SIG-M5 treated with dmso at 0.1 percent for 504 hours (cell line): ENCODE results near the gene SLC38A7.
"Not testable (repeated sequence)": the region's sequence is repeated elsewhere in the genome, so short reads cannot be mapped to it uniquely, and the experiment has no call there.

Experiments used
- DNase-seq: peaks from one replicate; lab custom pipeline; 2025; ENCODE audit not compliant: unreplicated experiment; lab: John Stamatoyannopoulos, UW

Gene SLC38A7

GRCh38 chr16:58679763-58680162 lies 4.8 kb downstream of the SLC38A7 start:
- DNase-seq = no peak

- DNase-seq = peak; percentile 19
Measured at GRCh38 chr16:58678716-58679115, 5.9 kb downstream of the SLC38A7 start.

DNA sequence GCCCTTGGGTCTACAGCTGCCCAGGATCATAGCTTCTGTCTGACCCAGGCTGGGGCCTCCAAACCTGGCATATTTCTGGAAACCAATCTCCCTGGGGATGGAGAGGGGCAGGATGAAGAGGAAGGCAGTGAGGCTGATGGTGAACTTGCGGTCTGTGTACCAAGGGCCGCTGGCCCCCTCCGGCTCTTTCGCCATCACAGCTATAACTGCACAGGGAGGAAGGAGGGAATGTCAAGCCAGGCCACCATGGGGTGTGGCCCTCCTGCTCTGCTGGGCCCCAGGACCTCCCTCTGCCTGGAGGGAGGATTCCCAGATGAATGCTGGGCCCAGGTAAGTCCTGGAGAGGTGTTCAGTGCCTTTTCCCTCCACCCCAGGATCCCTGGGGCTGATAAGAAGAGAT lies 6.3 kb downstream of the SLC38A7 start:
- DNase-seq = no peak

DNA sequence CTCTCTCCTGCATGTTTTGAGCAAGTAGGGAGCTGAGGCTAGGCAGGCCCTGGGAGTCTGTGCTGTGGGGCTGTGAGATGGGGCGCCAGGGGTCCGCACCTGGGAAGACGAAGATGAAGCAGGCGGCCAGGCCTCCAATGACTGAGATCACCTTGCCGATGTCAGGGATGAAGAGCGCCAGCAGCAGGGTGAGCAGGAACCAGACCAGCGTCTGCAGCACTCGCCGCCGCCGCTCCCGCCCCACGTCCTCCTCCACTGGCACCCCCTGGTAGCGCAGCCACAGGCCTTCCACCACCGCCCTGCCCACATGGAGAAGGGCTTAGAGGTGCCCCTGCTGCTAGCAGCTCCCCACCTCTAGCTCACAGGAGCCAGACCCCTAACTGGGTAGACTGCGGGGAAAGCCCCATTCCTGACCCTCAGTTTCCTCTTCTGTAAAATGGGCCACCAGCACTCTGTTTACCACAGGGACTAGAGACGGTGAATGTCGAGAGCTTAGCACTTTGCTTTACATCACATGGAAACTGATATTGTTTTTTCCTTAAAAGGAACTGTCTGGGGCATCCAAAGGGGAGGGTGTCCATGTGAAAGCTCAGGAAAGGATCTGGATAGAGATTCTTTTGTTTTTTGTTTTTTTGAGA lies 13.5 kb downstream of the SLC38A7 start:
- DNase-seq = no peak

- no peak for DNase-seq
Measured at GRCh38 chr16:58670177-58670576, 14.4 kb downstream of the SLC38A7 start.

GRCh38 chr16:58665200-58665599 lies 19.4 kb downstream of the SLC38A7 start:
- DNase-seq = no peak

DNA sequence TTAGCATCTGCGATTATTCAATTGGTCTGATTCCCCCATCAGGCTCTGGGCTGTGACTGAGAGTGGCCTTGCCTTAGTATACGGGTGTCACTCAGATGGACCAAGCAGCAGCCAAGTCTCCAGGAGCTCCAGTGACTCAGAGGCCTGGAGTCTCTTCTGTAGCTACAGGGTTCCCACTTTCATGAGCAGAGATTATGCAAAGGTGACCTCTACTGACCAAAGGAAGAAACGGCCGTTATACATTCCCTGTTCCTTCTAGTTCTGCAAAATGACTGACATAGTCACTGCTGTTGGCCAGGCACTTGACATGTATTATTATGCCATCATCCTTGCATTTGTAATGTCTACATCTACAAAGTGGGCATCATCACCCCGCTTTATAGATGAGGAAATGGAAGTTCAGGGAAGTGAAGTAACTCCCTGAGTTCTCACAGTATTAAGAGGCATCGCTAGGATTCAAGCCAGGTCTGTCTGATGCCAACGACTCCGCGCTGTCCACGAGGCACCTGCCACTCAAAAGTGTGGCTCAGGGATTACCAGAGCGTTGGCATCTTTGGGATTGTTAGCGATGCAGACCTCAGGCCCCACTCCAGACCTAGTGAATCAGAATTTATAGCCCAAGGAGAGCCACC lies 23.3 kb downstream of the SLC38A7 start:
- peak; percentile 72 for DNase-seq

GRCh38 chr16:58659911-58660310 lies 24.7 kb downstream of the SLC38A7 start:
- not testable (repeated sequence) for DNase-seq

DNA sequence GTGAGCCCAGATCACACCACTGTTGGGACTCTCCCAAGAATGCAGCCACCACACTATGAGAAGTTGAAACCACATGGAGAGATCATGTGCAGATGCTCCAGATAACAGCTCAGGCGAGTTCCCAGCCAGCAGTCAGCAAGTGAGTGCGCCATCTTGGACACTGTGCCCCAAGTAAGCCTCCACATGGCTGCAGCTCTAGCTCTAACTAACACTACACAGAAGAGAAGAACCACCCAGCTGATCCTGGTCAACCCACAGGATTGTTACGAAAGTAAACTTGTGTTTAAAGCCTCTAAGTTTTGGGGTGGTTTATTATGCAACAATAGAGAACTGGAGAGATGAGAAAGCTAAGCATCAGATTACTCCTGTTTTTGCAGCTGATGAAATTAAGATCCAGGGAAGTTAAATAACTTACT lies 25.8 kb downstream of the SLC38A7 start:
- DNase-seq = peak; percentile 77

GRCh38 chr16:58656899-58657298 lies 27.7 kb downstream of the SLC38A7 start:
- no peak for DNase-seq

GRCh38 chr16:58655215-58655596 lies 29.4 kb downstream of the SLC38A7 start:
- no peak for DNase-seq

DNA sequence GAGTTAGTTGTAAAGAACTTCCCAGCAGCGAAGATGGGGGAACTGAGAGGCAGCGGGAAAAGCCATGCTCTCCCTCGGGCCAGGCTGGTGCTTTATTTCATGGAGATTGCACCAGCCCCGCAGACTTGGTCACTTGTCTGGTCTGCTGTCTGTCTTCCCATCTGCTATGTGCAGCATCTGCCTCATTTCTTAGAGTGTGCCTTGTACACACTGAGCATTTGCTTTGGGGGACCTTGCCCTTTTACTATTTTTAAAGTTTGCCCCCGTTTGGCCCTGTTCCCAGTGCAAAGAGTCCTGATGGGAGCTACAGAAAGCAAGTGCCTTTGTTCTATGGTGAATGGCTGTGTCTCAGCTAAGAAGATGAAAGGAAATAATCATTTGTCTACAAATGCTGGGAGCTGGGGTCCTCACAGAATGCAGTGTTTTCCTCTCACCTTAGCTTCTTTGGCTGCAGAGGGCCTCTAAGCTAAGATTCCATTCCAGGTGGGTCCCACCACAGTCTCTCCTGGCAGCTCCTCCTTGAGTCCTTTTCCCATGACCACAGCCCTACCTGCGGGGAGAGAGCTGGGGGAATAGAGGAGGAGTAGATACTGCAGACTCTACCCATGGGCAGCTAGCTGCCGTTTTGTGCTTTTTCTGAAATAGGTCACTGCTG lies 29.9 kb downstream of the SLC38A7 start:
- no peak for DNase-seq

GRCh38 chr16:58652741-58653140 lies 31.8 kb downstream of the SLC38A7 start:
- no peak for DNase-seq

- DNase-seq = no peak
Measured at GRCh38 chr16:58651965-58652348, 32.6 kb downstream of the SLC38A7 start.

- DNase-seq = no peak
Measured at GRCh38 chr16:58649707-58650106, 34.9 kb downstream of the SLC38A7 start.

DNA sequence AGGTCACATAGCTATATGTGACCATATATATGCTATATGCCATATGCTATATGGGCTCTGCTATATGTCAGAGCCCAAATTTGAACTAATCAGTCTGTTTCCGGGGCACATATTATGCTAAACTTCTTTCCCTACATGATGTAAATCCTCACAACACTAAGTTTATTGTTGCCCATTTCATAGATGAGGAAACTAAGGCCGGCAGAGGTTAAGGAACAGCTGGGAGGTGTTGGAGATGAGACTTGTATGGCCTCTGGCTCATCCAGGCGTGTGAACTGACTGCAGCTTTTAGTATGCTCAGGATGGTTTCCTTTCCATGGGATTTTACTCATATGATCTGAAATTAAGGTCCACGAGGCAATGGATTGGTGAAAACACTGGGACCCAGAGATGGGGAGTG lies 37.5 kb downstream of the SLC38A7 start:
- no peak for DNase-seq

DNA sequence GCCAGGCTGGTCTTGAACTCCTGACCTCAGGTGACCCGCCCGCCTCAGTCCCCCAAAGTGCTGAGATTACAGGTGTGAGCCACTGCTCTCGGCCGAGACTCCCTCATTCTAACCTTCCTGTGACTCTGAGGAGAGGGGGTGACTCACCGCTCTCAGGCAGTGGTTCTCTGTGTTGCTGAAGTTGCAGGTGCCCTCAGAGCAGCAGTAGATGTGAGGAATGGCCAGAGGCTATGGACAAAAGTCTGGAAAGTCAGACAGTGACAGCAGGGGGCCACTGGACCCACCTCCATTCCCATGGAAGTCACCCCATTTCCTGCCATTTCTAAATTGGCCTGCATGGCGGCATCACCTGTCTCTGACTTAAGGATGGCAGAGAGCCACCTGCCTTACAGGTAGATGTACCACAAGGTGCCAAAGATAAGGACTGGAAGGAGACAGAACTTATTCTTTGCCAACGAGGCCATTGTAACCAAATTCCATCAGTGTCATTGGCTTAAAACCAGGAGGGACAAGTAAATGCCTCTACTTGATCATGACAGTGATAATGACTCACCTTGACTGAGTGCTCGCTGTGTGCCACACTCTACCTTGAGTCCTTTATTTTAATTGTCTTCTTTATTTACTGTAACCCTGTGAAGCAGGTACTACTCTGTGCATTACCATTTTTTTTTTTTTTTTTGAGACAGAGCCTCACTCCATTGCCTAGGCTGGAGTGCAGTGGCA lies 39.6 kb downstream of the SLC38A7 start:
- DNase-seq = no peak

DNA sequence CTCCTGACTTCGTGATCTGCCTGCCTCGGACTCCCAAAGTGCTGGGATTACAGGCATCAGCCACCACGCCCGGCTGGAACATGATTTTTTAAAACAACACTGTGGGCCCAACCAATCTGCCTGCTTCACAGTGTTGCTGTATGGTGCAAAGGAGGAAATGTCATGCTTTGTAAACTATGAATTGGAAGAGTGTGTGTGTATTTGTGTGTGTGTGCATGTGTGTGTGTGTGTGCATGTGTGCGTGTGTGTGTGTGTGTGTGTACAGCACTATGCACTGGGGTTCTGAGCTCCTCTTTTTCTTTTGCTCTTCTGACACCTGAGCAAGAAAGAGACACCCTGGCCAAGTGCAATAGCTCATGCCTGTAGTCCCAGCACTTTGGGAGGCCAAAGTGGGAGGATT lies 40.5 kb downstream of the SLC38A7 start:
- no peak for DNase-seq

- DNase-seq = no peak
Measured at GRCh38 chr16:58640949-58641348, 43.6 kb downstream of the SLC38A7 start.

- no peak for DNase-seq
Measured at GRCh38 chr16:58639836-58640235, 44.7 kb downstream of the SLC38A7 start.

DNA sequence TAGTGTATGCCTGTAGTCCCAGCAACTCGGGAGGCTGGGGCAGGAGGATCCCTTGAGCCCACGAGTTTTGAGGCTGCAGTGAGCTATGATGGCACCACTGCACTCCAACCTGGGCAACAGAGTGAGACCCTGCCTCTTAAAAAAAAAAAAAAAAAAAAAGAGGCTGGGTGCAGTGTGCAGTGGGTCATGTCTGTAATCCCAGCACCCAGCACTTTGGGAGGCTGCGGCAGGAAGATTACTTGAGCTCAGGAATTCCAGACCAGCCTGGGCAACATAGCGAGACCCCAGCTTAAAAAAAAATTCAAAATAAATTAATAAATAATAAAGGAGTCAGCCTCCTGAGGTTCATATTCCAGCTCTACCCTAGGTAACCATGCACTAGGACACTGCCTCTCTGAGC lies 45.3 kb downstream of the SLC38A7 start:
- no peak for DNase-seq
